GM12878 (cell line): ENCODE results near the gene TOGARAM1. TPM values are rescaled to one million over a fixed set of nuclear protein-coding genes. Genes with fewer than 3 reads are reported as not detected.

Experiments used
- ATAC-seq: fragments of 200-7000 bp; cut with Tn5 transposase; 3 replicates; pipeline ENCODE4 v1.9.1; 2020; ENCODE audit warnings: mild to moderate bottlenecking, moderate library complexity
- BruUV-seq: library from RNA; stranded (reverse); fragments of 400-500 nt; replicated peaks from 2 replicates; lab custom pipeline; 2021; lab: Mats Ljungman, UMichigan
- CTCF ChIA-PET: fragments of 300-600 bp; sonication (Branson Sonifier 250); formaldehyde crosslinking; extraction: SDS; loops from one replicate; lab custom pipeline; 2021; ENCODE audit warnings: inconsistent platforms; lab: Yijun Ruan, JAX
- POLR2A ChIA-PET: fragments of 350-600 bp; formaldehyde crosslinking; extraction: SDS; loops from one replicate; lab custom pipeline; 2021; ENCODE audit warnings: inconsistent platforms; lab: Charles Lee
- RAD21 ChIA-PET: fragments of 300-600 bp; sonication (Branson Sonifier 250); formaldehyde crosslinking; loops from one replicate; lab custom pipeline; 2023; ENCODE audit warnings: antibody characterized with exemption; ENCODE audit not compliant: unreplicated experiment; lab: Charles Lee
- SMC1A ChIA-PET: fragments of 300-600 bp; sonication (Branson Sonifier 250); formaldehyde crosslinking; loops from one replicate; lab custom pipeline; 2023; ENCODE audit not compliant: unreplicated experiment, uncharacterized antibody; lab: Charles Lee
- DNase-seq: peaks from one replicate; pipeline ENCODE4 v3.0.0-alpha.2; 2011; ENCODE audit warnings: low read depth, low spot score
- FAIRE-seq: peaks from 3 replicates; lab custom pipeline; 2011; peaks lifted over from hg19 to GRCh38; lab: Jason Lieb, UNC
- H2AFZ ChIP-seq: 2 replicates; pipeline ENCODE4 v1.6.0; 2011; ENCODE audit warnings: low read depth, low read length, control low read depth; ENCODE audit not compliant: control insufficient read depth
- H3K27ac ChIP-seq: 2 replicates; pipeline ENCODE4 v1.5.1; 2011; ENCODE audit warnings: control low read depth; ENCODE audit not compliant: control insufficient read depth, insufficient read depth
- H3K27me3 ChIP-seq, 2 experiments: replicated peaks in 1 of 2; 2 replicates each; pipeline versions ENCODE4 v1.6.0 to v1.6.1; 2011; ENCODE audit warnings: low read length in 1 of 2; ENCODE audit not compliant: control insufficient read depth in 2 of 2, insufficient read depth in 2 of 2
- H3K36me3 ChIP-seq, 2 experiments: 2 replicates each; pipeline ENCODE4 v1.5.1; 2011; ENCODE audit warnings: low read length in 1 of 2; ENCODE audit not compliant: control insufficient read depth in 2 of 2, insufficient read depth in 2 of 2
- H3K4me1 ChIP-seq: 2 replicates; pipeline ENCODE4 v1.6.1; 2011; ENCODE audit warnings: mild to moderate bottlenecking, low read length, moderate library complexity, mixed read lengths; ENCODE audit not compliant: control insufficient read depth, insufficient read depth
- H3K4me2 ChIP-seq: 2 replicates; pipeline ENCODE4 v1.6.0; 2011; ENCODE audit warnings: control low read depth; ENCODE audit not compliant: control insufficient read depth, insufficient read depth
- H3K4me3 ChIP-seq: fragments of 200-600 bp; sonication (generic); 2 replicates; pipeline ENCODE4 v1.5.1; 2016
- H3K79me2 ChIP-seq: 2 replicates; pipeline ENCODE4 v1.6.0; 2011; ENCODE audit warnings: low read length; ENCODE audit not compliant: control insufficient read depth, insufficient read depth
- H3K9ac ChIP-seq: 2 replicates; pipeline ENCODE4 v1.8.0; 2011; ENCODE audit warnings: low read length, control low read depth, mixed read lengths; ENCODE audit not compliant: control insufficient read depth, insufficient read depth
- H3K9me3 ChIP-seq: replicated peaks from 3 replicates; pipeline ENCODE4 v1.5.1; 2011; ENCODE audit warnings: mild to moderate bottlenecking, low read length; ENCODE audit not compliant: control insufficient read depth, insufficient read depth
- H4K20me1 ChIP-seq: 2 replicates; pipeline ENCODE4 v1.6.0; 2011; ENCODE audit not compliant: control insufficient read depth, insufficient read depth
- CBFB ChIP-seq: IDR thresholded peaks from 2 replicates; pipeline ENCODE4 v1.6.1; 2016; ENCODE audit warnings: antibody characterized with exemption, low read depth
- MYC ChIP-seq: IDR thresholded peaks from 2 replicates; pipeline ENCODE4 v1.6.1; 2011; ENCODE audit warnings: mild to moderate bottlenecking, low read length, moderate library complexity, inconsistent platforms; ENCODE audit not compliant: insufficient read depth, insufficient replicate concordance, insufficient read length, severe bottlenecking
- PML ChIP-seq: IDR thresholded peaks from 2 replicates; pipeline ENCODE4 v1.6.1; 2012; ENCODE audit warnings: low read length, inconsistent platforms
- POLR2AphosphoS2 ChIP-seq: IDR thresholded peaks from 2 replicates; pipeline ENCODE4 v1.6.1; 2011; ENCODE audit warnings: low read depth, mild to moderate bottlenecking, low read length, improper control_type of control experiment, moderate library complexity
- YY1 ChIP-seq: IDR thresholded peaks from 2 replicates; pipeline ENCODE4 v1.6.1; 2011; ENCODE audit warnings: low read depth, mild to moderate bottlenecking, low read length
- ZBTB40 ChIP-seq: fragments of 450-650 bp; IDR thresholded peaks from 2 replicates; pipeline ENCODE4 v1.6.1; 2016; ENCODE audit warnings: mild to moderate bottlenecking, moderate library complexity, borderline replicate concordance
- ZNF274 ChIP-seq: IDR thresholded peaks from one replicate; pipeline ENCODE4 v1.8.0; 2011; ENCODE audit not compliant: insufficient read length, insufficient read depth
- WGBS: methylation state at CpG from one replicate; pipeline ENCODE4 v1.1.6; 2016; ENCODE audit warnings: low lambda C conversion rate; ENCODE audit not compliant: insufficient replicate concordance, insufficient coverage; ENCODE audit errors: missing lambda C conversion rate; 5-methylcytosine and 5-hydroxymethylcytosine counted together
- in situ Hi-C: fragments of 300-500 bp; cut with MboI; formaldehyde crosslinking; loops from 9 replicates; pipeline ENCODE4 v1.14.3; 2018; ENCODE audit warnings: mixed read lengths
- intact Hi-C: fragments of 100-400 bp; cut with micrococcal nuclease; formaldehyde crosslinking; loops from one replicate; pipeline ENCODE4 v1.14.2; 2022; ENCODE audit not compliant: unreplicated experiment
- polyA plus RNA-seq, 11 experiments: library from polyadenylated mRNA; depleted of rRNA in 4 of 11; unstranded in 6 of 11; stranded (reverse) in 5 of 11; fragments of >200 nt; fragmentation: Nextera tagmentation in 4 of 11; fragmentation: Illumina TruSeq in 1 of 11; extraction: Ambion mirVana in 4 of 11; extraction: Trizol in 1 of 11; gene quantifications; 1 replicate in 1 of 11; 2 replicates in 10 of 11; pipeline versions ENCODE4 v1.2.1 to v1.2.3, GENCODE V29; 2011 to 2016; ENCODE audit warnings: inconsistent platforms in 2 of 11, missing spikeins in 2 of 11, low read depth in 1 of 11
- total RNA-seq, 4 experiments: library from RNA; depleted of rRNA in 3 of 4; stranded (reverse); fragments of >200 nt in 3 of 4; fragmentation: Illumina TruSeq in 1 of 4; extraction: Trizol in 1 of 4; gene quantifications; 2 replicates each; pipeline versions ENCODE4 v1.2.1 to v1.2.3, GENCODE V29; 2013 to 2021

The TOGARAM1 gene
- total and polyA plus RNA-seq, 10 of the 15 experiments (the other 5 are each of a cell fraction or from before 2014, with no cell fraction given), result 2.1 to 14.4 (median 7.2) TPM

- POLR2A ChIA-PET, result interaction anchor here (0.6 kb wide), 1 partner anchor 12 kb away, joined by 7 read pairs; no protein-coding TSS in a partner anchor
- WGBS, result 100% methylated on average over 1 of the region's 1 CpG
- RAD21 ChIA-PET, result no interaction called here
- no peak overlapping the region for H3K9ac ChIP-seq
- H3K36me3 ChIP-seq, result peaks cover 0 to 30% of the 10 kb centered on the region in 2 experiments
- SMC1A ChIA-PET, result no interaction called here
- intact Hi-C loops (no loop called here), in situ Hi-C loops (no loop called here)
- H3K4me3 ChIP-seq, result no peak overlapping the region
- TF ChIP-seq MYC, result no peak
- H3K27ac ChIP-seq, result no peak overlapping the region
- no peaks in the 10 kb centered on the region for H3K9me3 ChIP-seq
- CTCF ChIA-PET, result interaction anchor here (1.2 to 1.3 kb wide), 2 partner anchors 10 to 12 kb away, joined by 3 to 4 read pairs; no protein-coding TSS in a partner anchor
- H3K4me2 ChIP-seq, result no peak overlapping the region
- H3K27me3 ChIP-seq, result no peaks in the 10 kb centered on the region
- H2AFZ ChIP-seq, result no peak overlapping the region
- FAIRE-seq (no peak), DNase-seq (no peak), ATAC-seq (no peak)
- BruUV-seq, result no TSS peak
- no peaks in the 10 kb centered on the region for H3K4me1 ChIP-seq
- H4K20me1 ChIP-seq, result no peaks in the 10 kb centered on the region
- H3K79me2 ChIP-seq, result no peaks in the 10 kb centered on the region
Observed at GRCh38 chr14:45104561-45104960, 142.6 kb downstream of the TOGARAM1 start.

- no peak for FAIRE-seq
- no peaks in the 10 kb centered on the region for H3K27me3 ChIP-seq
- no peaks in the 10 kb centered on the region for H3K79me2 ChIP-seq
- no peak overlapping the region for H3K4me2 ChIP-seq
- H3K27ac ChIP-seq, result no peak overlapping the region
- intact Hi-C loops (no loop called here), in situ Hi-C loops (no loop called here)
- 98% methylated on average over 6 of the region's 6 CpGs for WGBS
- RAD21 ChIA-PET, result no interaction called here
- ATAC-seq, result no peak
- H2AFZ ChIP-seq, result no peak overlapping the region
- CTCF ChIA-PET, result interaction anchor here (0.5 to 1.9 kb wide), 4 partner anchors 8 to 1782 kb away, joined by 3 to 4 read pairs (median 3); no protein-coding TSS in a partner anchor
- H3K9ac ChIP-seq, result no peak overlapping the region
- no peaks in the 10 kb centered on the region for H3K4me1 ChIP-seq
- BruUV-seq, result no TSS peak
- H3K9me3 ChIP-seq, result no peaks in the 10 kb centered on the region
- peaks cover 5 to 45% of the 10 kb centered on the region in 2 experiments for H3K36me3 ChIP-seq
- H4K20me1 ChIP-seq, result no peaks in the 10 kb centered on the region
- DNase-seq, result no peak
- SMC1A ChIA-PET, result interaction anchor here (0.9 to 1.0 kb wide), 2 partner anchors 15 to 23 kb away, joined by 3 to 4 read pairs; no protein-coding TSS in a partner anchor
- POLR2A ChIA-PET, result interaction anchor here (0.6 kb wide), 1 partner anchor 151 kb away, joined by 3 read pairs; the partner anchor contains the start of genes KLHL28 and TOGARAM1
- no peak overlapping the region for H3K4me3 ChIP-seq
- TF ChIP-seq ZNF274, result no peak
- TF ChIP-seq YY1, result no peak
- TF ChIP-seq PML, result no peak
- no peak for TF ChIP-seq CBFB
- TF ChIP-seq POLR2AphosphoS2, result no peak
- TF ChIP-seq ZBTB40, result no peak
Observed at GRCh38 chr14:45112896-45113781, 151.1 kb downstream of the TOGARAM1 start.
